ENCODE results near the gene IMP3.

DNA sequence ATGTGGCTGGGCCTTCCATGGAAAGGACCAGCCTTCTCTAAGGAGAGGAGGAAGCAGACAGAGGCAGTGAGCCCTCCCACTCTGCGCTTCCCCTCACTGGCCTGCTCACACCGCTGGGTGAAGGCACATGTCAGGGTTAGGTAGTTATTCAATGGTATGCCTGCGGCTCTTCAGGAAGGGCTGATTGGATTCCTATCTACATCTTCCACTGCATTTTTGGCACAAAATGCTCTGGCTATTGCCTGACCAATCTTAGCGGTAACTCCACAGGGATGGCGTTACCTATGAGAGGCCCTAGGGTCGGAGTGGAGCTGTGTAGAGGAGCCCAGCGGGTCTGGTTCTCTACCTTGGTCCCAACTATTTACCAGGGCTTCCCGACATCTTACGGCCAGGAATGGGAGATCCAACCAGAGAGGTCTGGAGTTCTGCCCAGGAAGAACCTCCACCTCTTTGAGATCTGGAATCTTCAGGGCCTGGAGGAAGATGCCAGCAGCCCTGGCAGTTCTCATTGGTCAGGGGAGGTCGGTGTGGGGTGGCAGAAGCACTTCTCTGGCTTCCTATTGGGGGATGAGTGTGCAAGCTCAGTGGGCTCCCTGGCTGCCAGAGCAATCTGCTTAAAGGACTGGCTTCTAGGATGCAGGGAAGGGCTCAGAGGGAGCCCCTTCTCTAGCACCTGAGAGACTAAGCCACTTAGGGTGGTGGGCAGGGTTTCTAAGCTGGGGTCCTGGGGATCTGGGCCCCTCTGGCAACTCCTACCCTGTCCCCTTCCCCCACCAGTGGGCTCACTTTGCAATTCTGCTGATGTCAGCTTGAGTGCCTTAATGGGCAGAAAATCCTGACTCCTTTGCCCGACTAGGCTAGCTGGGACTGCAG lies 31.9 kb upstream of the IMP3 start:
- no peak for TF ChIP-seq CTCF (conservative IDR thresholded peaks at IDR 0.05; ENCODE audit: low read depth, low read length)
- no peak for TF ChIP-seq EZH2 (IDR thresholded peaks at IDR 0.05; ENCODE audit: borderline replicate concordance, low read depth, low read length, poor library complexity, severe bottlenecking)
